HG03565 (cell line): ENCODE data around the gene CCNY.
A peak's percentile ranks its signal among the peaks of the same experiment; 100 is the strongest.
"Not testable (repeated sequence)": the region's sequence is repeated elsewhere in the genome, so short reads cannot be mapped to it uniquely, and the experiment has no call there.

ENCODE experiments used
- ATAC-seq: cut with Tn5 transposase; IDR thresholded peaks from one replicate; pipeline ENCODE4 v1.9.1; 2021; ENCODE audit warnings: mild to moderate bottlenecking, moderate library complexity; ENCODE audit not compliant: unreplicated experiment

CCNY gene

DNA sequence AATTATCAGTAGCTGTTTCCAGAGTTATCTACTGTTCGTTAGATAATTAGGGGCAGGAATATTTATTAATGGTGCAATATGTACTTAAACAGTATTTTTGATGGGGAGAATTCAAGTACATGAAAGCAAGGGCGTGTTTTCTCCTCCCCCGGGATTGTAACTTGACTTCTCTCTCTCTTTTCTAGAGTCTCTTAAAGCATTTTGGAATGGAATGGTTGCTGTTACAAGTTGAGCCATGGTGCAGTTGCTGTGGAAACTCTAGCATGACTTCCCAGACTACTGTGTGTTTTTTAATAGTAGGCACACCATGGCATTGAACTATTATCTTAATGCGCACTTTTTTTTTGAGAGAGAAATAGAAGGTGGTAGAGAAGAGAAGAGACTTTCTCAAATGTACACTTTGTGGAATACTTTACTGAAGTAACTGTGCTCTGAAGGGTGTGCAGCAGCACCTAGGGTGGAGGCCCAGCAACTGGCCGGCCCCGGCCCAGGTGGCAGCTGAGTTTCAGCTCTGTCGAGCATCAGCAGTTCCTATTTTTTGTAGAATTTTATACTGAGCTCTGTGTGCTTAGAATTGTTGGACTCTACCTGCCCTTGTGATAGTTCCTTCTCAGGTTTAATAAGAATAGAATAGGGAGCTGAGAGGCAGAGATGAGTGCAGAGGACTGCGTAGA is 64.4 kb downstream of the CCNY start:
- no peak for ATAC-seq

DNA sequence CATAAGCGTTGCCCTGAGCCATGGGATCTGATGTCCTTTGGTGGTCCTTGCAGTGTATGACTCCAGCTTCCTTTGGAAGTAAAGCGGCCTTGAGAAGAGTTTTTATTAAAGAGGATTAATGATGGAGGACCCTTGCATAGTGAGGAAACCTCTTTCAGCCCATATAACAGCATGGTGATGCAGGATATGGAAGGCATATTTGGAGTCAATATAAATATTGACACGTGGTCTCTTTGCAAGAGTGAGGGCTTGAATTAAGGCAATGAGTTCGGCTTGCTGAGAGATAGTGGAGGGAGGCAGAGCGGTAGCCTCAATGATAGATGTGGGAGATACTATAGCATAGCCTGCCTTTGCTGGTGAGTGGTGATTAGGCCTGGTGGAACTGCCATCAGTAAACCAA is 67.2 kb downstream of the CCNY start:
- ATAC-seq, result not testable (repeated sequence)

DNA sequence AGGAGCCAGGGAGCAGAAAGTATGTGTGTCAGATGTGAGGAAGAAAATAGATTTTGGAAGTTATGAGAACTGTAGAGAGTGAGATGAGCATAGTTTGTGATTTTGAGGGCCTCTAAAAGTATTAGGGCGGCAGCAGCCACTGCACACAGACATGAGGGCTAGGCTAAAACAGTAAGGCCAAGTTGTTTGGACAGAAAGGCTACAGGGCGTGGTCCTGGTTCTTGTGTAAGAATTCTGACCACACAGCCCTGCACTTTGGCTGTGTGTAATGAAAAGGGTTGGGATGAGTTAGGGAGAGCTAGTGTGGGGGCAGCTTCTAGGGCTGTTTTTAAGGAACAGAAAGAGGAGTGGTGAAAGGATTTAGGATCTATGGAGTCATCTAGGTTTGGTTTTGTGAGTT is 67.8 kb downstream of the CCNY start:
- ATAC-seq, result not testable (repeated sequence)

DNA sequence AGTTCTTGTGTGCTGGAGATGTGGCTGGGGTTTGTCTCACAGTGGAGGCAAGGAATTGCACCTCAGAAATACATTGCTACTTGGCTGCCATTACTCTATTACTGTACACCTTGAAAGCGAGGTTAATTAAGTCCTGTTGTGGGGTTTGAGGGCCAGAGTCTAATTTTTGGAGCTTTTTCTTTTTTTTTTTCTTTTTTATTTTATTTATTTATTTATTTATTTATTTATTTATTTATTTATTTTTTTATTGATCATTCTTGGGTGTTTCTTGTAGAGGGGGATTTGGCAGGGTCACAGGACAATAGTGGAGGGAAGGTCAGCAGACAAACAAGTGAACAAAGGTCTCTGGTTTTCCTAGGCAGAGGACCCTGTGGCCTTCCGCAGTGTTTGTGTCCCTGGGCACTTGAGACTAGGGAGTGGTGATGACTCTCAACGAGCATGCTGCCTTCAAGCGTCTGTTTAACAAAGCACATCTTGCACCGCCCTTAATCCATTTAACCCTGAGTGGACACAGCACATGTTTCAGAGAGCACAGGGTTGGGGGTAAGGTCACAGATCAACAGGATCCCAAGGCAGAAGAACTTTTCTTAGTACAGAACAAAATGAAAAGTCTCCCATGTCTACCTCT is 69.8 kb downstream of the CCNY start:
- not testable (repeated sequence) for ATAC-seq

DNA sequence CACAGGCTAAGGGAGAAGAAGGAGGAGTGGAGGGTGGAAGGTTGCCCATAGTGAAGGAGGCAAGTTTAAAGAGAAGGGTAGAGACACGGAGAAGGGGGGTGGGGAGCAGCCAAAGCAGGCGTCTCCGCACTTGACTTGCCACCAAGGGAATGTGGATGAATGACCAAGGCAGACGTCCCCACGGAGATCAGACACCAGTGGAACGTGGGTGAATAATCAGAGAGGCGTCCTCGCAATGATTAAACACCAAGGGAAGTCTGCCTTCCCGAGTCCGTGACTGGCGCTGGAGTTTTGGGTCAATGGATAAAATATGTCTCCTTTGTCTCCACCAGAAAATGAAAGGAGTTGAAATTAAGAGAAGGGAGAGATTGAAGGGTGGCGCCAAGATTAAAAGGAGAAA is 71.4 kb downstream of the CCNY start:
- not testable (repeated sequence) for ATAC-seq

DNA sequence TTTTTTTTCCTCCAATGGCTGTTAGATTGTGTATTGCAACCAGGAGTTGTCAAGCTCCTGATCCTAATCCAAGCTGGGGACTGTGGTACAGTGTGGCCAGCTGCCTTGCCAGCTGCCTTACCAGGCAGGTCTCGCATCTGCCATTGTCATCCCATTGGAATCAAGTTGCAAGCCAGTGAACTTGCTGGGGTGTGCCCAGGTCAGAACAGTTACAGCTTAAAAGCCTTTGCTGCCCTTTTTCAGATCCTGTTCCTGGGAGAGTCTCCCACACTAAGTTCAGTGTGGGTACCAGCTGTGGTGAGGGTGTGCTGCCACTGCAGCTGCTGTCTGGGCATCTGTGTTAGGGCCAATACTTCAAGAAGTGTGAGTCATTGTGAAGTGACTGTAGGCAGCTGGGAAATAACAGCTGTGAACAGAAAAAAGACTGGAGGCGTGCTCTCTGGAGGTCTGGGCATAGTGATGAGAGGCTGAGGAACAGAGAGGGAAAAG is 72.8 kb downstream of the CCNY start:
- peak; percentile 68 for ATAC-seq

DNA sequence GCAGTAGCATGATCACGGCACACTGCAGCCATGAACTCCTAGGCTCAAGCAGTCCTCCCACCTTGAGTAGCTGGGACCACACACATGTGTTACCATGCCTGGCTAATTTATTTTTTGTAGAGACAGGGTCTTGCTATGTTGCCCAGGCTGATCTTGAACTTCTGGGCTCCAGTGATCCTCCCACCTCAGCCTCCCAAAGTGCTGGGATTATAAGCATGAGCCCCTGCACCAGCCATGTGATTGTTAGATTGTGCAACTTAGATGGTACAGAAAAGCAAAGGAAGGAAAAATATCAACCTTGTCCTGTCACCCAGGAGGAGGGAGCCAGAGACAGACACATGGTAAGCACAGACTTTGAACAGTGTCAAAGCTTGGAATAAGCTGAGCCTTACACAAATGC is 73.5 kb downstream of the CCNY start:
- no peak for ATAC-seq

DNA sequence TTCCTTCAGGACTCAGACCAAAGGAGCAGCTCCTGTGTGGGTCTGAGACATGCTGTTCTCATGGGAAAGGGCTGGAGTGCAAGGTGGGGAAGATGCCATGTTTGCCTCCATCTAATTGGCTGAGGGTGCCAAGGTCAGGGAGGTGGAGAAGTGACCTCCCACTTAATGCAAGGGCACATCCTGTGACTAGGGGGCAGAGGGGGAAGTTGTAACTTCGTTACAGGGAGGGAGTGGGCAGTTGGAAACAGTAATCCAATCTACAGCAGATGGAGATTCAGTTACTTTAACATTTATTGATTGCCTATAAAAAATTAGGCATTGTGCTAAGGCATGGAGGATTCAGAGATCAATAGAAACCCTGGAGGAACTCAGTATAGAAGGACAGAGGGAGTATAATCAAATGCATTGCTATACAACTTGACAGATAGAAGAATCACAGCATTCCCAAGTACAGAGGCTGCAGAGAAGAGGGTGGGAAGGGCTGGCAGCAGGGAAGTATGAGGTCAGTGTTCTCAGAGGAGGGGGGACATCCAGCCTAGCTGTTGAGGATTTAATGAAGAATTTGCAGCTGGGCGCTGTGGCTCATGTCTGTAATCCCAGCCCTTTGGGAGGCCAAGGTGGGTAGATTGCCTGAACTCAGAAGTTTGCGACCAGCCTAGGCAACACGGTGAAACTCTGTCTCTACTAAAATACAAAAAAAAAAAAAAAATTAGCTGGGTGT is 75.9 kb downstream of the CCNY start:
- no peak for ATAC-seq

DNA sequence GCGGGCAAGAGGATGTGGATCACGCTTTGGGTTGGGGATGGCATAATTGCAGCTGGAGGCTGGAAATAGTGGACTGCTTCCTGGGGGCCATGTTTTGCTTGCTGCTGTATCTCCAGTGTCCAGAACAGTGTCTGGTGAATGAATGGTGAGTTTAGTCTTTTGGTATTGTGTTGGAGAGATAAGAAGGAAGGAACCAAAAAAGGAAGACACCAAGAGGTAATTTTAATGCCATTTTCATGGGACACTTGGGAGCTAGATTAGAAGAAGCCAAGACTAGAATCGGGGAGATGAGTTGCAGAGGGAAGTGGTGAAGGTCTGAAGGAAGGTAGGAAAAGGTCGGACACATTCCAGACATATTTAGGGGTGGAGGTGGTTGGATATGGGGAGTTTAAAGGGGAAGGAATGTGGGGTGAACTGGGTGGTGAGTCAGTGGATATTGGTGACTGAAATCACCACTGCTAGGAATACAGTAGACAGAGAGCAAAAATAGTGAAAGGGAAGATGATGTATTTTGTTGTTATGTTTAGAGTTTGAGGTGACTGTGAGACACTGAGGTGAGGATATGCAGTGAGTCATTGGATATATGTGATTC is 76.7 kb downstream of the CCNY start:
- no peak for ATAC-seq

DNA sequence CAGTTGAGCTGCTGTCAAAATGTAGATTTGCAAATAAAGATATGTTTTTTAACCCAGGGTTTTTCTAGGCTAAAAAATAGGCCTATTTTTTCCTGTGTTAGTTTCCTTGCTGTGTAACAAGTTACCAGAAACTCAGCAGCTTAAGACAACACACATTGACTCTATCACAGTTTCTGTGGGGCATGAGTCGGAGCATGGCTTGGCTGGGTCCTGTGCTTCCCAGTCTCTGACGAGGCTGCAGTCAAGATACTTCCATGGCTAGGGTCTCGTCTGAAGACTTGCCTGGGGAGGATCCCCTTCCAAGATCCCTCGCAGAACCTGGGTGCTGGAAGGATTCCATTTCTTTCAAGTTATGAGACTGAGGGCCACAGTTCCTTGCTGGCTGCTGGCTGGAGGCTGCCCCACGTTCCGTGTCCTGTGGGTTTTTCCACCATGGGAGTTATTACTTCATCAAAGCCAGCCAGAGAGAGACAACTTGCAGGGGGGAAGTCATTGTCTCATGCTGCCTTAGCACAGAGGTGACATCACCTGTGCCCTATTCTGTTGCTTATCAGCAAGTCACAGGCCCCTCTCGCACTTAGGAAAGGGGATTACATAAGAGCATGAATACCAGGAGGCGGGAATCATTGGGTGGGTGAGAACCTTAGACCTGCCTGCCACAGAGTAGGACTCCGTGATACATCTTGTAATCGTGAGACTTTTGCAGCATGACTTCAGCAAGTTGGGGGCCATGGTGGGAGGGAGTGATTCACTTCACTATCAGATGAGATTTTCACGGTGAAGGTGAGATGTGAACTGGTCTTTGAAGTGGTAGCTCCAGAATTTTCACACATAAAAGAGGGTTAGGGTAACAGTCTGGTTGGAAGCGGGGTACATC is 77.9 kb downstream of the CCNY start:
- ATAC-seq, result no peak

DNA sequence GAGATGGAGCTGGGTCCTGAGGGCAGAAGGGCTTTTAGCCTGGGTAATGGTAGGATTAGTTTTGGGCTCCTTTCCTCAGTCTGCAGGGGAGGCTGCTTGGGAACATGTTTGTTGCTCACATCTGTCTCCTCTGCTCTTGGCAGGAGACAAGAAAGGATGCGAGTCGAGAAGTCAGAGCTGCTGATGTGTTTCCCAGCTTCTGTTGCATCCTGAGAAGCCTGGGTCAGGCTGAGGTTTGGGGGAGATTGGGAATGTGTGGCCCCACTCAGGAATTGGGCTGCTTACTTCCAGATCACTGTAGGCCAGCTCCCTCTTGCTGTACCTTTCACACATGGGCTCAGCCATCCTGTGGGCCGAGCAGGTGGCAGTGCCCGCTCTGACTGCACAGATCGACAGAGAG is 79.2 kb downstream of the CCNY start:
- no peak for ATAC-seq

DNA sequence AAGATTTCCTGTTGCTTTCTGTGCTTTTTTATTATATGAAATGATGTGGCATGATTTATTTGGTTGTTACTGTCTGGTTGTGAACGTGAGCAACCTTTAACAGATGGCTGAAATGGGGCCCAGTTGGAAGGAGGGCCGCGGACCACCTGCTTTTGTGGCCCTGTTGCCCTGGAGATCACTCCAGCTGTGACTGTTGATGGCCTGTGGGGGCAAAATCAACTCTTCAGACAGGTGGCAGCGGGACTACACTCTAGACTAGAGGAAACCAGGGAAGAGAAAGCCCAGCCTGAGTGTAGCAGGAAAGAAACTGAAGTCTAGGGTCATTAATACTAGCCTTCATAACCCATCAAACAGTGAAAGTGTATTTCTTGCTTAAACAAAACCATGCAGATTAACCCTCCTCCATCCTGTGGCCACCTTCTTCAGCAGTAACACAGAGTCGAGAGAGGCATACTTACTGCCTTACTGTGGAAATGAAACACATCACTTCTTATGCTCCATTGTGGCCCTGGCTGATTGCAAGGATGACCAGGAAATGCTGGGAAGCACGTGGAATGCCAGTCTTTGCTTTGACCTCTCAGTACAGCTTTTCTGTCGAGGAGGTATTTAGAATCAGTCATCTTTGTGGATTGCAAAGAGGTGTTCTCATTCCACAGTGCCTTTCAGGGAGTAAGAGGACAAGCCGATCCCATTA is 80.5 kb downstream of the CCNY start:
- ATAC-seq, result no peak

DNA sequence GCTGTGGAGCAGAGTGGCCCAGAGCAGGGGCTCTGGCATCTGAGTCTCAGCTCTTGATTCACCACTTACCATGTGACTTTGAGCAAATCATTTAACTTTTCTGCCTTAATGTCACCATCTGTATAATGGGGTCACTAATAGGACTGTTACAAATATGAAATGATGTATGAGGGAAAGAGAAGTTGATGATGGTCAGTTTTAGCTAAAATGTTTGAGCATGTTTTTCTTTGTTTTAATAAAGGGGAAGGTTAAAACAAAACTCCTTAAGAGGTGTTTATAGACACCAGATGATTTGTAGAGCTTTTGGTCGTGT is 81.0 kb downstream of the CCNY start:
- no peak for ATAC-seq

DNA sequence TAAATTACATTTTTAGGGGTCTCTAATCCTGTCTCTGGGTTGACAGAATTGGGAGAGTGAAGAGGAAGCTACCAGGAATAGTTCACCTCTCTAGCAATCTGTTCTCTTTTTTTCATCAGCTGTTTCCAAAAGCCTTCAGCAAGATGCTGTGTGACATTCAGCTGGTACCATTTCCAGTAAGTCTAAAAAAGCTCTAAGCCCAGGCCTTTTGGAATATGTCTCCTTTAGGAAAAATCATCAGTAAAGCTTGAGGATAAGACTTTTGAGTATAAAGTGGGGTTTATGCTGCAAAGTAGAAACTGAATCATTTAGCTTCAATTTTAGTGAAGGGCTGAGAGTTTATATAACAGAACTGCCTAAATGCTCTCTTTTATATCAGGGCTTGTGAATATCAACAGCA is 81.5 kb downstream of the CCNY start:
- no peak for ATAC-seq

DNA sequence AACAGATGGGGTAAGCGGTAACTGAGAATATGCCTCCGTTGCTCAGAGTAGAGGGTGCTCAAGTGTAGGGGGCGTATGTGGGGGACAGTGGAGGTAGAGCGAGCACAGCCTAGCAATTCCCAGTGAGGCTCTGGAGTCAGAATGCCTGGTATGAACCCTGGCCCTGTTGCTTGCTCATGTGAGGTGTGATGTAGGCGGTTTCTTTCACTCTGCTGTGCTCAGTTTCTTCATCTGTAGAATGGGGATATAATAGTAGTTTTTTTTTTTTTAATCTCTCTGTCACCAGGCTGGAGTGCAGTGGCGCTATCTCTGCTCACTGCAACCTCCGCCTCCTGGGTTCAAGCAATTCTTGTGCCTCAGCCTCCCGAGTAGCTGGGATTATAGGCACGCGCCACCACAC is 82.3 kb downstream of the CCNY start:
- not testable (repeated sequence) for ATAC-seq

DNA sequence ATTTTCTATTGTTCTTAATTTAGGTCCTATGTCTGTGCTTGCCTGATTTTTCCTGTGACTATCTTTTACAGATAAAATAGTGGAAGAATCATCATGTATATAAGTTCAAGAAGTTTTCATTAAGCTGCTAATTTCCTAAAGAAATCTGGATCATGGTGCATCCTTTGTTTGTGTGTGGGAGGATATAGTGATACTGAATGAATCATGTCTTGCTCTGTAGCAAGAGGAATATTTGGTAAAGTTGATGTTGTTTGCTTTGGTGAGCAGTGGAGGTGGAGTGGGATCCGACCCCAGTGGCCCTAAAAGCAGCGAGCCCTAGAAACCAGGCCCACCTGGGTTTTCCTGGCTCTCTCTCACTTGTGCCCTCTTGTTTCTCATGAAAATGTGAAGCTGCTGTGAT is 83.7 kb downstream of the CCNY start:
- ATAC-seq, result no peak

DNA sequence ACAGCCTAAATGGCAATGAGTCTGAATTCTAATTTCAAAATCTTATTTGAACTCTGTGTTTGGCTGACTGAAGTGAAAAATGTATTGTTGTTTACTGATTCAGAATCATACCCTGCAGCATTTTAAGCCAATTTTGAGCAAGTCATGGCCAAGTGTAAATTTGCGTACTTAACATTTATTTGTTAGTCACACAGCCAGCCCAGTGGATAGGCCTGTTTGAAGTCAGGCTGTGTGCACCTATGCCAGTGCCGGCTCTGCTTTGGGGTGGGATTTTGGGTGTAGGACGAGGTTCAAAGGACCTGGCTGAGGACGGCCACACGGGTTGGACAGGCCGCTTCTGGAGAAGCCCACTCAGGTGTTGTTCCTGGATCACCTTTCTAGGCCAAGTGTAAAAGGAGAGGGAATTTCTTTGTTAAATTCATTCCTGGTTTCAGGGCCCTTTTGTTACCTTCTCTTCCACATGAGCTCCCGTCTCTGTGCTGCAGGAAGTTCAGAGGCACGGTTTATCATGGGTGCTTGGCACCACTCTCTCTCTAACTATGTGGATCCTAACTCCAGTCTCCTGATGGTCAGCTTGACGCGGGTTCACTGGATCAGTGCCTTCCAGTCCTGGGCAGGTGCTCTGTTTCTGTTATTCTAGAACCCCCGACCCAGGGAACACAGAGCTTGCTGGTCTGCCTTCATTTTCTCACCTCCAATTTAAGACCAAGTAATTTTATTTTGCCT is 84.7 kb downstream of the CCNY start:
- ATAC-seq, result no peak

DNA sequence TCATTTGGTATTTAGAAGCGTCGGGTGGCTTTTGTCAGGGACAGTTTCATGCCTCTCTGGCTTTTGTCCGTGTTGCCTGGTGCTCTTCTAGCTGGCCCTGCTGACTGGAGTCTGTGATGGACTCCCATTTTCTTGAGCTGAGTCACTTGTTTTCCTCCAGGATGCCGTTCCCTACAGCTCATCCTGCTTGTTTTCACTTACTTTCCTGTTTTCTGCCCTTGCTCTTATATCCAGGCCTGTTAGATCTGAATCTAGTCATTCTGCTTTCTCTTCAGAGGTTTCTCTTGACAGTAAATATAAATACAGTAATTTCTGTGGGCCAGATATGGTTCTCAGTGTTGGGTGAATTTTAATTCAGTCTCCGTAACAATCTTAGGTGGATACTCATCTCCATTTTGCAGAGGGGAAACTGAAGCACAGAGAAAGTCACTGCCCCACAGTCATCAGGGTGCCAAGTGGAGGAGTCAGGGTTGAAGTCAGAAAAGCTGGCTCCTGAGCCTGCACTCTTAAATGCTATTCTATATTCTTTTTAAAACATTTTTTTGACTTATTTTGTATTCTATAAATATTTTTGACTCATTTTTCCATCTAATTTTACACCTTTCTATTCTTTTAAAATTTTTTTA is 85.4 kb downstream of the CCNY start:
- no peak for ATAC-seq

DNA sequence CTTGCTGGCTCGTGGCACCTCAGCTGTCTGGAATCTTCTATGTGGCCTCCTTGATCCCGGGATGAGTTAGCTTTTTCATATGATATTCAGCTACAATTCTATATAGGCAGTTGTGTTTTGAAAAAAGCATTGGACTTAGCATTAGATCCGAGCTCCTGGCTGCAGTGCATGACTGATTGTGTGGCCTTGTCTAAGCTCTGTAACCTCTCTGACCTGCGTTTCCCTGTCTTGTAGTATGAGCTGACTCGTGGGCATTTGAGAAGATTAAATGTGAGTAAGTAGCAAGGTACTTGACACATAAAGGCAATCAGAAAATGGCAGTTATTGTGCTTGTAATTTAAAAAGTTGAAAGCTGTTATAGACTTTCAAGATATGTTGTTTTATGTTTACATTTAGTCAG is 85.9 kb downstream of the CCNY start:
- ATAC-seq, result no peak
